CD4-positive, alpha-beta T cell treated with Interleukin-15 for 4 hours (primary cell): ENCODE measurements around the gene ARHGAP12.
"Not testable (repeated sequence)": the region's sequence is repeated elsewhere in the genome, so short reads cannot be mapped to it uniquely, and the experiment has no call there.

Experiments
- DNase-seq: peaks from one replicate; pipeline ENCODE4 v3.0.0-alpha.2; 2020; ENCODE audit warnings: low spot score

The ARHGAP12 gene

GRCh38 chr10:31926160-31926559 is 2.5 kb downstream of the ARHGAP12 start:
- no peak for DNase-seq

- DNase-seq = no peak
Measured at GRCh38 chr10:31924833-31925232, 3.8 kb downstream of the ARHGAP12 start.

- no peak for DNase-seq
Measured at GRCh38 chr10:31923389-31923788, 5.2 kb downstream of the ARHGAP12 start.

- no peak for DNase-seq
Measured at GRCh38 chr10:31921031-31921430, 7.6 kb downstream of the ARHGAP12 start.

- no peak for DNase-seq
Measured at GRCh38 chr10:31920538-31920937, 8.1 kb downstream of the ARHGAP12 start.

GRCh38 chr10:31918671-31919409 is 9.8 kb downstream of the ARHGAP12 start:
- DNase-seq = no peak

- no peak for DNase-seq
Measured at GRCh38 chr10:31914370-31914769, 14.3 kb downstream of the ARHGAP12 start.

- no peak for DNase-seq
Measured at GRCh38 chr10:31912898-31913850, 15.5 kb downstream of the ARHGAP12 start.

- DNase-seq = no peak
Measured at GRCh38 chr10:31912289-31912688, 16.3 kb downstream of the ARHGAP12 start.

GRCh38 chr10:31910016-31910415 is 18.6 kb downstream of the ARHGAP12 start:
- DNase-seq = no peak

GRCh38 chr10:31908157-31908556 is 20.5 kb downstream of the ARHGAP12 start:
- DNase-seq = no peak

GRCh38 chr10:31906039-31906438 is 22.6 kb downstream of the ARHGAP12 start:
- no peak for DNase-seq

GRCh38 chr10:31905586-31905985 is 23.0 kb downstream of the ARHGAP12 start:
- no peak for DNase-seq

- DNase-seq = no peak
Measured at GRCh38 chr10:31902625-31903024, 26.0 kb downstream of the ARHGAP12 start.

GRCh38 chr10:31897506-31897905 is 31.1 kb downstream of the ARHGAP12 start:
- no peak for DNase-seq

GRCh38 chr10:31896968-31897384 is 31.7 kb downstream of the ARHGAP12 start:
- no peak for DNase-seq

- not testable (repeated sequence) for DNase-seq
Measured at GRCh38 chr10:31895722-31896121, 32.9 kb downstream of the ARHGAP12 start.

- DNase-seq = no peak
Measured at GRCh38 chr10:31888442-31888841, 40.2 kb downstream of the ARHGAP12 start.

GRCh38 chr10:31887850-31888249 is 40.8 kb downstream of the ARHGAP12 start:
- DNase-seq = no peak

GRCh38 chr10:31886885-31887284 is 41.7 kb downstream of the ARHGAP12 start:
- no peak for DNase-seq

- no peak for DNase-seq
Measured at GRCh38 chr10:31885971-31886370, 42.7 kb downstream of the ARHGAP12 start.

GRCh38 chr10:31884386-31884785 is 44.2 kb downstream of the ARHGAP12 start:
- DNase-seq = no peak

- DNase-seq = no peak
Measured at GRCh38 chr10:31883397-31883796, 45.2 kb downstream of the ARHGAP12 start.
